HG03097 (cell line): ENCODE results near the gene EFCAB5.
"Not testable (repeated sequence)": the region's sequence is repeated elsewhere in the genome, so short reads cannot be mapped to it uniquely, and the experiment has no call there.

Experiments used
- ATAC-seq: cut with Tn5 transposase; IDR thresholded peaks from one replicate; pipeline ENCODE4 v1.9.1; 2021; ENCODE audit not compliant: unreplicated experiment, low FRiP score

The EFCAB5 gene

GRCh38 chr17:30000755-30001257, 59.4 kb downstream of the EFCAB5 start:
- ATAC-seq = no peak

GRCh38 chr17:30002088-30002487, 60.7 kb downstream of the EFCAB5 start:
- no peak for ATAC-seq

DNA sequence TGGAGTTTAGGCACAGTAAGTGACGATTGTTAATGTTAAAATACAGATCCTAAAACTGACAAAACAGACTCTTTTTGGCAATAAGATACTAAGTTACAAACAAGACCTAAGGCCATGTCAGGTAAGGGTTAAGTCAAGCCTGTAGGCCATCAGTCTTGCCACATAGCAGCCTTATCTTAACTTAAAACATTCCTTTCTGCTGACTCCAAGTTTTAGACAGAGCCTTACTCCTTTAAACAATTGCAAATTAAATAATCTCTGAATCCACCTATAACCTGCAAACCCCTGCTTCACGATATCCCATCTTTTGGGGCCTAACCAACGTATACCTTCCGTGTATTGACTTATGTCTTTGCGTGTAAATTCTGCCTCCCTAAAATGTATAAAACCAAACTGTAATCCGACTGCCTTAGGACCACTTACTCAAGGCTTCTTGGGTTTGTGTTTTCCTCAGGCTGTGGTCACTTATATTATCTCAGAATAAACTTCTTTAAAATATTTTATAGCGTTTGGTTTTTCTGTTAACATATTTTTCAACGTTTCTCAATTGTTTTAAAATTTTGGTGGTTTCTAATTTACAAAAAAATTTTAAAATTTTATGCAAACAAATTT, 64.4 kb downstream of the EFCAB5 start:
- no peak for ATAC-seq

DNA sequence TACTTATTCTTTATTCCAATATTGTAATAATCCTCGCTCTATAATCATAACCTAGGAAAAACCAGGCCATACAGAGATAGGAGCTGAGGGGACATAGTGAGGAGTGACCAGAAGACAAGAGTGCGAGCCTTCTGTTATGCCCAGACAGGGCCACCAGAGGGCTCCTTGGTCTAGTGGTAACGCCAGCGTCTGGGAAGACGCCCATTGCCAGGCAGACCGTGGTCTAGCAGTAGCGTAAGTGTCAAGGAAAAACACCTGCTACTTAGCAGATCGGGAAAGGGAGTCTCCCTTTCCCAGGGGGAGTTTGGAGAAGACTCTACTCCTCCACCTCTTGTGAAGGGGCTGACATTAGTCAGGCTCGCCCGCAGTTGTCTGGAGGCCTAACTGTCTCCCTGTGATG, 70.5 kb downstream of the EFCAB5 start:
- ATAC-seq = not testable (repeated sequence)

DNA sequence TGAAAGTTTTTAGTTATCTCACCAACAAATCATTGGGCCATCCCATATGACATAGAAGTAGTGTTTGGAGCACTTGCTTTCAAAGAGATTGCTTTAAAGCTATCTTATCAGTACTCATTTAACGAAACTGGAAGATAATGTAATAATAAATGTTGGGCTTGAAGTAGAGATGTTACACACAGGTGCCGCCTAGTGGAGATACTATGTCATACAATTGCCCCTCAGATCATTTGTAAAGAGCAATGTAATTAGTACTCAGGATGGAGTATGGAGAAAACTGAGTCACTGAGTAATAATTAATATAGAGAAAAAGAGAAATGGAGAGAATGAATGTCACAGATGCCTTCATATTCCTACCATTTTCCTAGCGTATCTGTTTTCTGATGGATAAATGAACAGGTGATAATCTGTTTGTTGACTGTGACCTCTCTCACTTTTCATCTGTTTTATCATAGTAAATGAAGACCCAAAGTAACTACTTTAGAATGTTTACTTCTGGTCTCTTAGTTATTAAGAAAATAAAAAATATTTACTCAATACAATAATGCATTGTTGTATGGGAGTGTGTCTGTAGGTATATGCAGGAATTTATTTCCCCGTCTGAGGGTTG, 80.4 kb downstream of the EFCAB5 start:
- no peak for ATAC-seq

DNA sequence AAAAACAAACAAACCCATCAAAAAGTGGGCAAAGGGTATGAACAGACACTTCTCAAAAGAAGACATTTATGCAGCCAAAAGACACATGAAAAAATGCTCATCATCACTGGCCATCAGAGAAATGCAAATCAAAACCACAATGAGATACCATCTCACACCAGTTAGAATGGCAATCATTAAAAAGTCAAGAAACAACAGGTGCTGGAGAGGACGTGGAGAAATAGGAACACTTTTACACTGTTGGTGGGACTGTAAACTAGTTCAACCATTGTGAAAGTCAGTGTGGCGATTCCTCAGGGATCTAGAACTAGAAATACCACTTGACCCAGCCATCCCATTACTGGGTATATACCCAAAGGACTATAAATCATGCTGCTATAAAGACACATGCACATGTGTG, 83.9 kb downstream of the EFCAB5 start:
- not testable (repeated sequence) for ATAC-seq

- ATAC-seq = no peak
Measured at GRCh38 chr17:30027676-30028075, 86.2 kb downstream of the EFCAB5 start.

DNA sequence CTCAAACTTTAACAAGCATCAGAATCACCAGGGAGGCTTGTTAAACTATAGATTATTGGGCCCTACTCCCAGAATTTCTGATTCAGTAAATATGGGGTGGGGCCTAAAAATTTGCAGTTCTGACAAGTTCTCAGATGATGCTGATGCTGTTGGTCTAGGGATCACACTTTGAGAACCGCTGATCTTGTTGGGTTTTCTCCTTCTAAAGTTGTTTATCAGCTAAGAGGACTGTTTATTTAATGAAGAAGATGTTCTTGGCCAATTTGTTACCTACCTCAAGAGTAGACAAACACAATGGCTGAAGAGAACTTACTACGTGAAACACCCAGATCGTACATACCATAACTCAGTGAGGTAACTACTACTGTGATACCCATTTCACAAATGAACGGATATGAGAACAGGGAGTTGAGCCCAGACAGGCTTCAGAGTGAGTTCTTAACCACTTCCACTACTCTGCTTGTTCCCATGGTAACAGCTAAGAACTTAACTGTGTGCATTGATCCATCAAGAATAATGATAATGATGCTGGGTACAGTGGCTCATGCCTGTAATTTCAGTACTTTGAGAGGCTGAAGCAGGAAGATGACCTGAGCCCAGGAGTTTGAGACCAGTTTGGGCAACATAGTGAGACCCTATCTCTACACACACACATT, 89.9 kb downstream of the EFCAB5 start:
- ATAC-seq = no peak

DNA sequence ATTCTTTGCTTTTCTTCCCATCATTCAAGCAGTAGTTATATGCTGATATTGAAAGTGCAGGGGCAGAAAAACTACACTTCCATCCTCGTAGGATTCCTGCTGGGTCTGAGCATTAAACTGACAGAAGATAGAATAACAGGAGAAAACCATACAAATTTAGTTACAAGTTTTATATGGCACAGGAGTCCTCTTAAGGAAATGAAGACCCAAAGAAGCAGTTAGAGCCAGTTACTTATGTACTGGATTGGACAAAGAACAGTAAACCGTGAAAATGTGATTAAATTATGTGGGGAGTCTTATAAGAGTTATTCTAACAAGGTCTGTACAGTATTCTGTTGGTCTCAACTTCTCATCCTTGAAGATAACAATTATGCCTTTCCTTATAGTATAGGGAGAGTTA, 93.9 kb downstream of the EFCAB5 start:
- no peak for ATAC-seq

DNA sequence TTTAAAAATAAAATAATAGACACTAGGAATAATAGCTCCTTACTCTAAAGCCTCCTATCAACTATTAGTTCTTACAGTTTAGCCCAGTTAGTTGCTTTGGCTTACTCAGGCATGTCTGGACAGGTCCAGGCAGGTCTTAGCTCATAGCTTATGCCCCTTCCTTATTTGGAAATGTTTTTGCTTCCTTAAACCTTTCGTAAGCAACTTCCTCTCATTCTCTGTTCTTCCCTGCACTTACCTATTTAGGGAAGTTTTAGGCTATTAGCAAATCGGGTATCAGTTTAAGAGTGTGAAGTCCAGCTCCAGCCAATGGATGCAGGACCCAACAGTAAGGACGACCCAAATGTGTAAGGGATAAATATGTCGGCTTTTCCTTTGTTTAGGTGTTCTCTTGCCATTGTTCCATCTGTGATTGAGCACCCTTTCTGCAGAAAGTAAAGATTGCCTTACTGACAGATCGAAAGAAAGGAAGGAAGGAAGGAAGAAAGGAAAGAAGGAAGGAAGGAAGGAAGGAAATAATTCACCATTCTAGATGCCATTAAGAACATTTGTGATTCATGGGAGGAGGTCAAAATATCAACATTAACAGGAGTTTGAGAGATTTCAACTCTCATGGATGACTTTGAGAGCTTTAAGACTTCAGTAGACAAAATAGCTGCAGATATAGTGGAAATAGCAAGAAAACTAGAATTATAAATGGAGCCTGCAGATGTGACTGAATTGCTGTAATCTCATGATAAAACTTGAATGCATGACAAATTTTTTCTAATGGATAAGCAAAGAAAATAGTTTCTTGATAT, 99.5 kb downstream of the EFCAB5 start:
- not testable (repeated sequence) for ATAC-seq

DNA sequence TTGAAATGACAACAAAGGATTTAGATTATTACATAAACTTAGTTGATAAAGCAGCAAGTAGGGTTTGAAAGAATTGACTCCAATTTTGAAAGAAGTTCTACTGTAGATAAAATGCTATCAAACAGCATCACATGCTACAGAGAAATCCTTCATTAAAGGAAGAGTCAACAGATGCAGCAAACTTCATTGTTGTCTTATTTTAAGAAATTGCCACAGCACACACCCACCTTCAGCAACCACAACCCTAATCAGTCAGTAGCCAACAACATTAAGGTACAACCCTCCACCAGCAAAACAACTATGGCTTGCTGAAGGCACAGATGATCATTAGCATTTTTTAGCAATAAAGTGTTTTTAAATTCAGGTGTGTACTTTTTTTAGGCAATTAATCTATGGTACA, 100.1 kb downstream of the EFCAB5 start:
- no peak for ATAC-seq

DNA sequence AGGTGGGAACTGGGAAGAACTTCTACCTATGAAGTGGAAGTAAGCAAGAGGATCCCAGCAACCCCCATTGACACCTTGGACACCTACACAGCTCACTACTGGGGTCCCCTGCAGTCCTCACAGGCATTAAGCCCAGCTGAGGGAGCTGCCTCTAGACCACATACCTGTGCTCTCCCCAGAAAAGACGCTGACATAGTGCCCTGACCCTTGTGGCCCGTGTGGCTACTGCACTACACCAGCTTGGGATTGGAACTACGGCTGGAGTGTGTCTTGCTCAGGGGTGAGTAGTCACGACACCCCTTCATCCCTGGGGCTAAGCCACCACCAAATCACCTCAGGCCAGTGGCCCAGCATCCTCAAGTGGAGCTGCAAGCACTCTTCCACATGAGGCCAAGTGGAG, 120.9 kb downstream of the EFCAB5 start:
- ATAC-seq = no peak

GRCh38 chr17:30064738-30065137, 123.3 kb downstream of the EFCAB5 start:
- ATAC-seq = no peak

DNA sequence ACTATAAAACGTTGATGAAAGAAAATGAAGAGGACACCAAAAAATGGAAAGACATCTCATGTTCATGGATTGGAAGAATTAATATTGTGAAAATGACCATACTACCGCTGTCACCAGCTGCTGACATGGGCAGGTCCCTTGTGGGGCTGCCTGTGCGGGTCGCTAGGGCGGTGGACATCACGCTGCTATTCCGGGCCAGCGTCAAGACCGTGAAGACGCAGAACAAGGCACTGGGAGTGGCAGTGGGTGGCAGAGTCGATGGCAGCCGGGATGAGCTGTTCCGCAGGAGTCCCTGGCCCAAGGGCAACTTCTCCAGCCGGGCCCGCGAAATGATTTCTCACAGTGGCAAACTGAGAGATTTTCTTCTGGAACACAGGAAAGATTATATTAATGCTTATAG, 127.0 kb downstream of the EFCAB5 start:
- no peak for ATAC-seq

DNA sequence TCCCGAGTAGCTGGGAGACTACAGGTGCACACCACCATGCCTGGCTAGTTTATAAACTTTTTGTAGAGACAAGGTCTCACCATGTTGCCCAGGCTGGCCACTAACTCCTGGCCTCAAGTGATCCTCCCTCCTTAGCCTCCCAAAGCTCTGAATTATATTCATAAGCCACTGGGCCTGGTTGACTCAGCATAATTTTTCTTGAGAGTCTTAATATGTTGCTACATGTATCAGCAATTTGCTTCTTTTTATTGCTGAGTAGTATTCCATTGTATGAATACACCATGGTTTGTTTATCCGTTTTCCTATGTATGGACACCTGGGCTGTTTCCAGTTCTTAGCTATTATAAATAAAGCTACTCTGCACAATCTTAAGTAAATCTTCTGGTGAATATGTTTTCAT, 132.8 kb downstream of the EFCAB5 start:
- no peak for ATAC-seq

GRCh38 chr17:30074730-30075129, 133.3 kb downstream of the EFCAB5 start:
- no peak for ATAC-seq

DNA sequence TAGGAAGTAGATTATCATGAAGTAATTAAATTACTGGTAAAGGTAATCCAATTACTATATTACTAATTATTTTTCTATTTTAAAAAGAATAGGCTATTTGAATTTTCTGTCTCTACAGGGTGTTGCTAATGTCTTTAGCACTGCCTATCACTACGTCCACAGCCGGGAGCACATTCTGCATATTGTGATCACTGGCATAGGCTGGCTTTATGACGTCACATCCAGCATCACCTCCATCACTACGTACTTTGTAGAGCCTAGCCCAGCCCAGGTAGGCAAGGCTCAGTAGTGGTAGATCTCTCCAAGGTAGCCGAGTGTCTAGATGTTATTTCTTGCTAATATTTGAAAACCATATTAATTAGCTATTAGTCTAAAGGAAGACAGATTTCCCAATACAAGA, 141.3 kb downstream of the EFCAB5 start:
- ATAC-seq = no peak

- ATAC-seq = no peak
Measured at GRCh38 chr17:30084788-30085187, 143.4 kb downstream of the EFCAB5 start.

- ATAC-seq = no peak
Measured at GRCh38 chr17:30086896-30087295, 145.5 kb downstream of the EFCAB5 start.

DNA sequence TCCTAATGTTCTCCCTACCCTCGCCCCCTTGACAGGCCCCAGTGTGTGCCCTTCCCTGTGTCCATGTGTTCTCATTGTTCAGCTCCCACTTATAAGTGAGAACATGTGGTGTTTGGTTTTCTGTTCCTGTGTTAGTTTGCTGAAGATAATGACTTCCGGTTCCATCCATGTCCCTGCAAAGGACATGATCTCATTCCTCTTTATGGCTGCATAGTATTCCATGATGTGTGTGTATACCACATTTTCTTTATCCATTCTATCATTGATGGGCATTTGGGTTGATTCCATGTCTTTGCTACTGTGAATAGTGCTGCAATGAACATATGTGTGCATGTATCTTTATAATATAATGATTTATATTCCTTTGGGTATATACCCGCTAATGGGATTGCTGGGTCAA, 146.0 kb downstream of the EFCAB5 start:
- not testable (repeated sequence) for ATAC-seq

DNA sequence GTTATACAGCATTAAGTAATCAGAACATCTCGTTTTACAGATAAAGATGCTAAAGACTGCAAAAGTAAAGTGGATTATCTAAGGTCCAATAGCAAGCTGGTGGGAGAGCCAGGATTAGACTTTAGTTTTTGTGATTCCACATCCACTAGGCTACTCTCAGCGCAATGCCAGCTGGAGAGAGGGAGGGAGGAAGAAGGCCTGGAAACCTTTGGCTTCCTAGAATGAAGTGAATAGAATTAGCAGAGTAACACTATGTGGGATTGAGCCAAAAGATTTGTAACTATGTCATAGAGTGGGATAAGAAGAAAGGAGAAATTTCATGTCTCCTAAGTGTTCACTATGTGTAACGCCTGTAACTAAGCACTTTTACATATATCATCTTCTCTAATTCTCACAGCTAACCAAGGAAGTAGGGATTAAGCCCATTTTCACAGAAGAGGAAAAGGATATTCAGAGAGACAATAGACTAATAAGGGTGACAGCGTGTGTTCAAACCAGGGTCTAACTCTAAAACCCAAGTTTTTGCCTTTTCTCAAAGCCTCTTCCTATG, 149.8 kb downstream of the EFCAB5 start:
- no peak for ATAC-seq
